Measurements from ENCODE around the gene DAW1. TPM values are rescaled to one million over a fixed set of nuclear protein-coding genes. Genes with fewer than 3 reads are reported as not detected.

The DAW1 gene
- total RNA-seq, 1 donor from 2014 or later: not detected

- H3K27me3 ChIP-seq: no peaks in the 10 kb centered on the region
- intact Hi-C loops (cut with DNase I): no loop called here
- no peaks in the 10 kb centered on the region for H3K36me3 ChIP-seq
- H3K4me1 ChIP-seq: no peaks in the 10 kb centered on the region
- DNase-seq (ENCODE audit: extremely low spot score in 2 of 2): no peak
- no peak for TF ChIP-seq CTCF (IDR thresholded peaks at IDR 0.05)
- no peak for TF ChIP-seq POLR2A (IDR thresholded peaks at IDR 0.05)
- no peak for TF ChIP-seq POLR2AphosphoS5 (IDR thresholded peaks at IDR 0.05; ENCODE audit: insufficient read depth in 1 of 2, low read depth in 1 of 2)
- H3K9me3 ChIP-seq: no peaks in the 10 kb centered on the region
- no peak overlapping the region for H3K4me3 ChIP-seq
- no peak overlapping the region for H3K27ac ChIP-seq
These were observed 17.6 kb upstream of the DAW1 start for GRCh38 chr2:227853765-227854271.

GRCh38 chr2:227855440-227855839 is 16.0 kb upstream of the DAW1 start:
- H3K9me3 ChIP-seq: no peaks in the 10 kb centered on the region
- no peak overlapping the region for H3K4me3 ChIP-seq
- TF ChIP-seq POLR2A (IDR thresholded peaks at IDR 0.05) (no peak), CTCF (IDR thresholded peaks at IDR 0.05) (no peak), POLR2AphosphoS5 (IDR thresholded peaks at IDR 0.05; ENCODE audit: insufficient read depth in 1 of 2, low read depth in 1 of 2) (no peak)
- no peaks in the 10 kb centered on the region for H3K27me3 ChIP-seq
- no peak for DNase-seq (ENCODE audit: extremely low spot score in 2 of 2)
- H3K36me3 ChIP-seq: no peaks in the 10 kb centered on the region
- no peak overlapping the region for H3K27ac ChIP-seq
- no peaks in the 10 kb centered on the region for H3K4me1 ChIP-seq
- intact Hi-C loops (cut with DNase I): no loop called here

- no peak overlapping the region for H3K27ac ChIP-seq
- H3K27me3 ChIP-seq: no peaks in the 10 kb centered on the region
- no peaks in the 10 kb centered on the region for H3K36me3 ChIP-seq
- H3K4me1 ChIP-seq: no peaks in the 10 kb centered on the region
- TF ChIP-seq CTCF (IDR thresholded peaks at IDR 0.05): no peak
- no peak for TF ChIP-seq POLR2A (IDR thresholded peaks at IDR 0.05)
- TF ChIP-seq POLR2AphosphoS5 (IDR thresholded peaks at IDR 0.05; ENCODE audit: insufficient read depth in 1 of 2, low read depth in 1 of 2): no peak
- no peak for DNase-seq (ENCODE audit: extremely low spot score in 2 of 2)
- no peaks in the 10 kb centered on the region for H3K9me3 ChIP-seq
- no peak overlapping the region for H3K4me3 ChIP-seq
- intact Hi-C loops (cut with DNase I): no loop called here
These were observed 14.7 kb upstream of the DAW1 start for GRCh38 chr2:227856697-227857096.

GRCh38 chr2:227860221-227860641 is 11.2 kb upstream of the DAW1 start:
- TF ChIP-seq CTCF (IDR thresholded peaks at IDR 0.05): no peak
- no peak for TF ChIP-seq POLR2A (IDR thresholded peaks at IDR 0.05)
- no peak for TF ChIP-seq POLR2AphosphoS5 (IDR thresholded peaks at IDR 0.05; ENCODE audit: insufficient read depth in 1 of 2, low read depth in 1 of 2)
- intact Hi-C loops (cut with DNase I): no loop called here
- Histone ChIP-seq H3K9me3 (no peaks in the 10 kb centered on the region), H3K27me3 (no peaks in the 10 kb centered on the region), H3K36me3 (no peaks in the 10 kb centered on the region), H3K4me1 (no peaks in the 10 kb centered on the region), H3K27ac (no peak overlapping the region), H3K4me3 (no peak overlapping the region)
- DNase-seq (ENCODE audit: extremely low spot score in 2 of 2): no peak

- Histone ChIP-seq H3K27ac (no peak overlapping the region), H3K36me3 (no peaks in the 10 kb centered on the region), H3K27me3 (no peaks in the 10 kb centered on the region), H3K4me1 (no peaks in the 10 kb centered on the region), H3K9me3 (no peaks in the 10 kb centered on the region), H3K4me3 (no peak overlapping the region)
- TF ChIP-seq CTCF (IDR thresholded peaks at IDR 0.05) (no peak), POLR2AphosphoS5 (IDR thresholded peaks at IDR 0.05; ENCODE audit: insufficient read depth in 1 of 2, low read depth in 1 of 2) (no peak), POLR2A (IDR thresholded peaks at IDR 0.05) (no peak)
- intact Hi-C loops (cut with DNase I): no loop called here
- no peak for DNase-seq (ENCODE audit: extremely low spot score in 2 of 2)
These were observed 10.4 kb upstream of the DAW1 start for GRCh38 chr2:227861011-227861410.
